Progenitor cell of endocrine pancreas (in vitro differentiated cells): ENCODE measurements around the gene CHML. TPM values are rescaled to one million over a fixed set of nuclear protein-coding genes. Genes with fewer than 3 reads are reported as not detected.

Source experiments
- DNase-seq: peaks from one replicate; pipeline ENCODE4 v3.0.0; 2021; ENCODE audit warnings: low spot score; ENCODE audit not compliant: unreplicated experiment
- H3K27ac Mint-ChIP-seq: 2 replicates; pipeline ENCODE4 v1.8.0; 2021; ENCODE audit warnings: mild to moderate bottlenecking, moderate library complexity, mixed read lengths
- H3K27me3 Mint-ChIP-seq: 2 replicates; pipeline ENCODE4 v1.8.0; 2021; ENCODE audit warnings: mixed read lengths
- H3K36me3 Mint-ChIP-seq: 2 replicates; pipeline ENCODE4 v1.8.0; 2022; ENCODE audit warnings: mixed read lengths; ENCODE audit not compliant: insufficient read depth
- H3K4me1 Mint-ChIP-seq: 2 replicates; pipeline ENCODE4 v1.8.0; 2021; ENCODE audit warnings: low read depth, mixed read lengths
- H3K4me3 Mint-ChIP-seq: 2 replicates; pipeline ENCODE4 v1.8.0; 2021; ENCODE audit warnings: low read depth, mild to moderate bottlenecking, moderate library complexity, mixed read lengths
- H3K9me3 Mint-ChIP-seq: 2 replicates; pipeline ENCODE4 v1.8.0; 2021; ENCODE audit warnings: low read depth, mixed read lengths
- CTCF ChIP-seq: fragments of 200-600 bp; sonication (generic); IDR thresholded peaks from one replicate; pipeline ENCODE4 v1.5.0; 2021; ENCODE audit warnings: antibody characterized with exemption, mild to moderate bottlenecking; ENCODE audit not compliant: unreplicated experiment
- total RNA-seq: library from RNA; stranded (reverse); gene quantifications from 2 replicates; pipeline ENCODE4 v1.2.1, GENCODE V29; 2021

CHML gene
- total RNA-seq, 1 donor from 2014 or later, result 19.9 TPM

- no peaks in the 10 kb centered on the region for H3K4me1 Mint-ChIP-seq
- TF ChIP-seq CTCF, result no peak
- peaks cover 18% of the 10 kb centered on the region for H3K27me3 Mint-ChIP-seq
- no peak overlapping the region for H3K4me3 Mint-ChIP-seq
- no peak overlapping the region for H3K27ac Mint-ChIP-seq
- H3K36me3 Mint-ChIP-seq, result no peaks in the 10 kb centered on the region
- no peak for DNase-seq
- H3K9me3 Mint-ChIP-seq, result peaks cover 13% of the 10 kb centered on the region
These were observed 6.0 kb upstream of the CHML start for GRCh38 chr1:241646201-241646600.

- peaks cover 8% of the 10 kb centered on the region for H3K27me3 Mint-ChIP-seq
- peaks cover 13% of the 10 kb centered on the region for H3K9me3 Mint-ChIP-seq
- DNase-seq, result no peak
- H3K4me3 Mint-ChIP-seq, result no peak overlapping the region
- peaks cover 2% of the 10 kb centered on the region for H3K4me1 Mint-ChIP-seq
- TF ChIP-seq CTCF, result no peak
- H3K36me3 Mint-ChIP-seq, result no peaks in the 10 kb centered on the region
- no peak overlapping the region for H3K27ac Mint-ChIP-seq
These were observed 5.0 kb upstream of the CHML start for GRCh38 chr1:241645199-241645598.

- DNase-seq, result no peak
- Mint-ChIP-seq H3K27ac (no peak overlapping the region), H3K4me3 (no peak overlapping the region), H3K4me1 (peaks cover 2% of the 10 kb centered on the region), H3K27me3 (no peaks in the 10 kb centered on the region), H3K9me3 (peaks cover 9% of the 10 kb centered on the region), H3K36me3 (no peaks in the 10 kb centered on the region)
- TF ChIP-seq CTCF, result no peak
These were observed 4.1 kb upstream of the CHML start for GRCh38 chr1:241644259-241644658.

- no peak for DNase-seq
- Mint-ChIP-seq H3K4me1 (peaks cover 13% of the 10 kb centered on the region), H3K9me3 (peaks cover 9% of the 10 kb centered on the region), H3K27me3 (no peaks in the 10 kb centered on the region), H3K27ac (peak overlapping the region; percentile 8), H3K36me3 (no peaks in the 10 kb centered on the region), H3K4me3 (no peak overlapping the region)
- TF ChIP-seq CTCF, result no peak
These were observed 2.4 kb upstream of the CHML start for GRCh38 chr1:241642593-241642944.

GRCh38 chr1:241641773-241642592 is 1.8 kb upstream of the CHML start:
- Mint-ChIP-seq H3K9me3 (peaks cover 9% of the 10 kb centered on the region), H3K36me3 (peaks cover under 1% of the 10 kb centered on the region), H3K4me1 (peaks cover 17% of the 10 kb centered on the region), H3K27me3 (no peaks in the 10 kb centered on the region), H3K4me3 (no peak overlapping the region), H3K27ac (peak overlapping the region; percentile 8)
- no peak for TF ChIP-seq CTCF
- DNase-seq, result no peak
